Activated naive CD4-positive, alpha-beta T cell treated with Interleukin-2 at 50 U/mL for 16 hours (primary cell): ENCODE results near the gene ABI3BP.
"Not testable (repeated sequence)": the region's sequence is repeated elsewhere in the genome, so short reads cannot be mapped to it uniquely, and the experiment has no call there.

Experiments used
- DNase-seq: peaks from one replicate; pipeline ENCODE4 v3.0.0-alpha.2; 2020

The ABI3BP gene, protein sequence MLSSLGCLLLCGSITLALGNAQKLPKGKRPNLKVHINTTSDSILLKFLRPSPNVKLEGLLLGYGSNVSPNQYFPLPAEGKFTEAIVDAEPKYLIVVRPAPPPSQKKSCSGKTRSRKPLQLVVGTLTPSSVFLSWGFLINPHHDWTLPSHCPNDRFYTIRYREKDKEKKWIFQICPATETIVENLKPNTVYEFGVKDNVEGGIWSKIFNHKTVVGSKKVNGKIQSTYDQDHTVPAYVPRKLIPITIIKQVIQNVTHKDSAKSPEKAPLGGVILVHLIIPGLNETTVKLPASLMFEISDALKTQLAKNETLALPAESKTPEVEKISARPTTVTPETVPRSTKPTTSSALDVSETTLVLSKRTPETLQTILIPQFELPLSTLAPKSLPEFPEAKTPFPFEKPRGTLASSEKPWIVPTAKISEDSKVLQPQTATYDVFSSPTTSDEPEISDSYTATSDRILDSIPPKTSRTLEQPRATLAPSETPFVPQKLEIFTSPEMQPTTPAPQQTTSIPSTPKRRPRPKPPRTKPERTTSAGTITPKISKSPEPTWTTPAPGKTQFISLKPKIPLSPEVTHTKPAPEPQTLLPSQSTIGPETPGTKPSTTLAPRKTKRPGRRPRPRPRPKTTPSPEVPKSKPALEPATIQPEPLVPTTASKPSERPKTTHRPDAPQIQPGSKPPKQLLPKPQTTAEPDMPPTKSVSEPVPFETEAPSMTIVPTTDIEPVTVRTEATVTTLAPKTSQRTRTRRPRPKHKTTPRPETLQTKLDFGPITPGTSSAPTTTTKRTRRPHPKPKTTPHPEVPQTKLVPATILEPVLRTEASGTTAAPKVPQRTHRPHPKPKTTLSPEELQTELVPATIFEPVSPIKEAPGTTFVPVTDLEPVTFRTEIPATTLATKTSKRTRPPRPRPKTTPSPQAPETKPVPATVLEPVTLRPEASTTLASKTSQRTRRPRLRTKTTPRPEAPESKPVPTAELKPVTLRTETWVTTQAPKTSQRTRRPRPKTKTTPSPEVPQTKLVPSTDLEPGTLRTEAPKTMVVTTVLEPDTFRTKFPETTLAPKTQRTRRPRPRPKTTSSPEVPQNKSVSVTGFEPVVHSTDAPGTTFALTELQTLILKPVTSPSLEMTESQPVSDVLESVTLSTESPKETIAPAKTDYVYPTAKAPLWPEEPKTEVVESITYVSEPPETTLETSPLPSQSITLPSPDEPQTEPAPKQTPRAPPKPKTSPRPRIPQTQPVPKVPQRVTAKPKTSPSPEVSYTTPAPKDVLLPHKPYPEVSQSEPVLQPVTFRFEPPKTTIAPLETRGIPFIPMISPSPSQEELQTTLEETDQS (N-terminal part only)

DNA sequence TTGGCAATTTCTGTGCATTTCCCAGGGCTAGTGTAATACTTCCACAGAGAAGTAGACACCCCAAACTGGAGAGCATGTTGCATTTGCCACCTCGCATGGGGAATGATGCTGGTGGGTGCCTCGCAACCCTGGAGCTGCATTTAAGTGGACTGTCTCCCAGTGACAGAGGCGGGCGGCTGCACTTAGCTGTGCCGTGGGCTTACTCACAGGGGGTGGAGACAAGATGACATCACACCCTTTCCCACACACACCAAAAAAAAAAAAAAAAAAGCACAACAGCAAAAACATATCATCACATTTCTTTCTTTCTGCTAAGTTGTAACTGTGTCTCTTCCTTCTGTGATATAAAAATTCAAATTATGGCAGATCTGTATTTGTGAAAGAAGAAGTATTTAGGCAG lies at the start of gene ABI3BP:
ABI3BP (minus strand) TSS at position 113 of the 400 bp plus-strand sequence; CDS start at position 76, 37 bp downstream.
- no peak for DNase-seq

DNA sequence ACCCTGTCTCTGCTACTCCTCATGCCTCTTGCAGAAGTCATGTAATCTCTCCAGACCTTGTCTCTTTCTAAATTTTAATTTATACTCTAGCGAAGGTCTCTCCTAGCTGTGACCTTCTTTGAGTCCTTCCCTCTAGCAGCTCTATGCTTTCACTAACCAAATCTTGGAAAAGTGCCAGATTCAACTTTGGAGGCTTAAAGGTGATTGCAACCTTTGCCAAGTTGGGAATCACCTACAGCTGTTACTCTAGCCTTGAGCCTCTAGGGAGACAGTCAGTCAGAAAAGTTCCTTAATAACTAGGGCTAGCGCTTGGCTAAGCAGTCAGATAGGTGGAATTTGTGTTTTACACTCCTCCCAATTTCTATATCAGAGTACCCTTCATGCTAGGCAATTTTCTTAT lies 46.1 kb upstream of the ABI3BP start:
- no peak for DNase-seq

DNA sequence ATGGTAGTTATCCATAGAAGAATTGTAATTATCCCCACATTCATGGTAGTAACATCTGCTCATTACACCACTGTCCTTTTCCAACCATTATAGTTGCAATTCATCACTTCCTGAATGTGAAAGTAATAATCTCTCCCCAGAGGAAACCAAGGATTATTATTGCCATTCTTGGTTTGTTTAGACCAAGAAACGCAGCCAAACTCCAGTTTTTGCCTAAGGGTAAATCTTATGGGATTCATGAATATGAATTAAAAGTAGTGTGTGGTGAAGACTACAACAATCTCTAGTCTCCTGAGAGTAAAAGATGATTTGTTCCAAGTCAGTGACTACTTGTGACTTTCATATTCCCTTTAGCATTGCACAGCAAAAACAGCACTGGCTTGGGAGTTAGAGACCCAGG lies 45.7 kb upstream of the ABI3BP start:
- DNase-seq = no peak

DNA sequence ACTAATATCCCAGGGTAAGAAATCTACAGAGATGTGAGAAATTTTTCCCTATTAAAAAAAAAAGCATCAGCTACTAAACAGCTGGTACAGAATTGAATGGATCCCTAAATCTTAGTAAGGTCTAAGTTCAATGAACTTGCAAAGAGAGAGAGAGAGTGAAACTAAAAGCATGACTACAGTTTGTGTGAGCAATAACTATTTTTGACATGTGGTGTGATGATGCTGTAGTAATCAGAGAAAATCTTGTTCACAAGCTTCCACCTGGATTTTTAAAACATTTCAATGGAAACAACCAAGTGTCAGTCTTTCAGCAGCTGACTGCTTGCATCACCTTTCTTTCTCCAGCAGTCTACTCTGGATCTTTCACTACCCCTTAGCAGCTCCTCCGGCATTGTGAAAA lies 45.2 kb upstream of the ABI3BP start:
- DNase-seq = no peak

DNA sequence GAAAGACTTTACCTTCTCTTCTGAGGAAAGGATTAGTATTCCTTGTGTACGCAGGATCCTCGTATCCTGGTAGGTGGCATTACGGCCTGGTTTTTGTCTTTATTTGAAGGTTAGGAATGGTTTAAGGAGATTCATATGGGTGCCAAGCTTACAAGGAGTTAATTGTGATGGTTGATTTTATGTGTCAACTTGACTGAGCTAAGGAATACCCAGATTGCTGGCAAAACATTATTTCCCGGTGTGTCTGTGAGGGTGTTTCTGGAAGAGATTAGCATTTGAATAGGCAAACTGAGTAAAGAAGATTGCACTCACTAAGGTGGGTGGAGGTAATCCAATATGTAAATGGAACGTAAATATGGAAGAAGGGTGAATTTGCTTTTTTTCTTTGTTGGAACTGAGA lies 44.4 kb upstream of the ABI3BP start:
- no peak for DNase-seq

DNA sequence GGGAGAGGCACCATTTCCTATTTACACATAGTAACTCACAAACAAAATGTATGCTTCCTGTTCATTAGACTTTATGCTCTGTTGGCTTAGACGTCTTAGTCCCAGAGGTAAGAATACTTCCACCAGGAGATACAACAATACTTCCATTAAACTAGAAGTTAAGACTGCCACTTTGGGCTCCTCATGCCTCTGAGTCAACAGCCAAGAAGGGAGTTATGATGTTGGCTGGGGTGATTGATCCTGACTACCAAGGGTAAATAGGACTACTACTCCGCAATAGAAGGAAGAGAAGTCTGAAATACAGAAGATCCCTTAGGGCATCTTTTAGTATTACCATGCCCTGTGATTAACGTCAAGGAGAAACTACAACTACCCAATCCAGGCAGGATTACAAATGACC lies 43.5 kb upstream of the ABI3BP start:
- no peak for DNase-seq

DNA sequence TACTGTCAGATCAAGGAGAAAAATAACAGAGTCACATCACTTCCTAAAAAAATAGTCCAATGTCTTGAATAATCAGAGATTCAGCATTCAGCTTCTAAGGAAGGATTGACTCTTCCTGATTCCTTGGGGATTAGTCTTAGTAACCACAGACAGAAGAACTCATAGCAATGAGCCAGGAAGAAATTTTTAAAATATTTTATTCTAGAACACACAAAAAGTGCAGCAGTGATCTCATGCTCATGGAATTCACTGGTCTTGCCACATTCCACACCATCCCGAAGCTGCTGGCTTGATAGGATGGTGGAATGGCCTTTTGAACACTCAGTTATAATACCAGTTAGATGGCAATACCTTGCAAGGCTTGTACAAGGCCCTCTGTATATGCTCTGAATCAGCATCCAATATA lies 43.0 kb upstream of the ABI3BP start:
- DNase-seq = no peak

DNA sequence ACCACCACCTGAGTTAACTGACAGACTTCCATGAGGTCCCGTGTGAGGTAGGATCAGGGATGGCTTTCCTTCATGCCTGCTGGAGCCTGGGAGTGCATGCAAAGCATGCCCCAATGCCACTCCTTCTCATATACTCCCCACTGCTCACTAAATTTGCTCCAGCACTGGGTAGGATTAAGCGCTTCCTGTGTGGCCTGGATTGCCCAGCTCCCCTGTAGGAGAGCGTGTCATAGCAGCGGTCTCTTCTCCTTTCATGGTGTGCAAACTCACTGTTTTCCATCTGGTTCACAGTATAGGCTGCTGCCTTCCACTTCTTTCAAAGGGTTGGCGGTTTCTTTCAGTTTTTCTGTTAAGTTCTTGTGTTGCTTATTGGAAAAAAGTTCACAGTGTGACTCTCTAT lies 34.1 kb upstream of the ABI3BP start:
- DNase-seq = no peak

DNA sequence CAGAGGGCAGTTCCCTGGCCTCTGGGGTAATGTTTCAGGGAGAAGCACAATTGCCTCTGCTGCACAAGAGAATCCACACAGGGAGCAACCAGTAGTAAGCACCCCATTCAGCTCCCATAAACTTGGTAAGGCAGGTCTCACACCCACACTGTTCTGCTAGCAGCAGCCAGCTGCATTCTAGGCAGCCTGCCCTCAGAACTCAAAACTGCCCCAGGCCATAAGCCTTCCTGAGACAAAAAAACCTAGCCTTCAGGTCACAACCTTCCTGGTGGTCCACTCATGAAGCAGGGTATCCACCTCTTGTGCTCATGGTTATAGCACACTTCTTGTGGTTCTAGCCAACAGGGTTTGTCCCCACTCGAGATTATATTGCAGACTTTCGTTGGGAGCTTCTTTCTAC lies 33.7 kb upstream of the ABI3BP start:
- no peak for DNase-seq

DNA sequence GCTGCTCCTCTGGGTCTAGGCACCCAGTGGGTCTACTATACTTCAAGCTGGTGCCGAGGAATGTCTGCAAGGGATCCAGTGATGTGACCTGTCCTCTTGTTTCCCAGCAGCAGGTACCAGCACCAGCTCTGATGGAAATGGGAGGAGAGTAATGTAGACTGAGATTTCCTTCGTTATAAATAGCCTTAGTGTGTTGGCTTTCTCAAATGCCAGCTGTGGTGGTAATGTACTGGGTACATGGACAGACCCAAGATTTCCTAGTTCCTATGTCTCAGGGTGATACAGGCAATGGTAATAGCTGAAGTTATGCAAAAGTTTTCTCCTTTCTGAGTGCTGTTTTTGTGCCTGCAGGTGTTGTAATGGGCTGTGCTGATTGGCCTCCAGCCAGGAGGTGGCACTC lies 33.0 kb upstream of the ABI3BP start:
- no peak for DNase-seq

DNA sequence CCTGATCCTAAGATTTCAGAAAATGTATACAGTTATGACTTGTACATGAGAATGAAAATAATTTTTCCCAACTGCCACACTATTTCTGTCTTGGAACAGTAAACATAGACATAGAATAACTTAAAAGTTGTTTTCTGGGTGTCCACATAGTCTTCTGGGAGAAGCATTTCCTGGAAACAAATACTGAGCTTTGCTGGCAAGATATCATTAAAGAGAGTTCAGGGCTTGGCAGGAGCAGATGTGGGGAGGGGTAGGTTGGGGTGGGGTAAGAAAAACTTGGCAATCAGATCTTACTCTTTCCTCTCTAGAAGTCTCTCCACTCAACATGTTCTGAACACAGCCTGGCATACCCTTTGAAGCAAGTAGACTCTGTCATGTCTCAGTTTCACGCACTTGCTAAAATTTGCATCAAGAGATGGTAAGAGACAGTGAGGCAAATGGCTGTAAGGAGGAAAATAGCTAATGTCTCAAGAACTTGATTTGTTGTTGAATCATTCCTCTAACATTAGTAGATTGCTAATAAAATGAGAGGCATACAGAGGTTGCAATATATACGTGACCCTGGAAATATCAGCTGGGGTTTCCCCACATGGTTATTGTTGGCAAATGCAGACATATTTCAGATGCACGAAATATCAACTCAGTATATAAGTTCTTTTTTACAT lies 27.3 kb upstream of the ABI3BP start:
- DNase-seq = no peak

DNA sequence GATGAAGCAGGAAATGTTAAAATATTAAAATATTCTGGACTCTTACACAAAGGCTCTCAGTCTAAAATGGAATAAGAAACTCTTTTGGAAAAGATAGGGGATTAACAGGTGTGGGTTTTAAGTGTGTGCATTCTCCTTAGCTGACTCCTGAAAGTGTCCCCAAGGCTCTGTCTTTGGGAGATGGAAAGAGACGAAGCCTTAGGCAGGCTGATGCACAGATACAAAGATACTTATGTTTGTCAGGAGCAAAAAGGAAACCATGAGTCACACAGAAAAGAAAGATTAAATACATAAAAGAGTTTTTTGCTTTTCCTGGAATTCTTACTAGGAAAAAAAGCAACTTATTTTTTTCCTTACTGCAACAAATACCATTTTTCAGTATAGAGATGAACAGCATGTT lies 23.8 kb upstream of the ABI3BP start:
- DNase-seq = no peak

DNA sequence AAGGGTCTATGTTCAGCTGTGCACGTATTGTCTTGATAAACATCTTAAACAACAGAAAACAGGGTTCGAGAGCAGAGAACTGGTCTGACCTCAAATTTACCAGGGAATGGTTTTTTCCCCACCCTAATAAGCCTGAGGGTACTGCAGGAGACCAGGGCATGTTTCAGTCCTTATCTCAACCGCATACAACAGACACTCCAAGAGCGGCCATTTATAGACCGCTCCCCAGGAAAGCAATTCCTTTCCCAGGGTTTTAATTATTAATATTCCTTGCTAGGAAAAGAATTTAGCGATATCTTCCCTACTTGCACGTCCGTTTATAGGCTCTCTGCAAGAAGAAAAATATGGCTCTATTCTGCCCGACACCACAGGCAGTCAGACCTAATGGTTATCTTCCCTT lies 19.1 kb upstream of the ABI3BP start:
- not testable (repeated sequence) for DNase-seq

DNA sequence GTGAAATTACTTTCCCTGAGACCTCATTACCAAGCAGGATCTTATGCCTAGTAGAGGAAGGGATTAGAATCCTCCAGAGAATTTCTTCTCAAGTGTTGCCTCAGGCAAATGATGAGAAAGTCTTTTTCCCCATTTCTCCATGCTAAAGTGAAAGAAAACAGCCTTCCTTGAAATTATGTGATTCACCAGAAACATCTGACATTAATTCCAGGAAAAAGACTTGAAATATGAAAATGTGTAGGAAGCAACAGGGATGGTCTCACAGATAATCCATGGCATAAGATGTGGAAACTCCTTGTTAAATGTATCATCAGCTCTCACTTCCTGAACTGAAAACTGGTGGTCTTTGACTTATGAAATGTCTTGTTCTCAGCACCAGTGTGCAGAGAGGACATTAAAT lies 17.9 kb upstream of the ABI3BP start:
- no peak for DNase-seq

DNA sequence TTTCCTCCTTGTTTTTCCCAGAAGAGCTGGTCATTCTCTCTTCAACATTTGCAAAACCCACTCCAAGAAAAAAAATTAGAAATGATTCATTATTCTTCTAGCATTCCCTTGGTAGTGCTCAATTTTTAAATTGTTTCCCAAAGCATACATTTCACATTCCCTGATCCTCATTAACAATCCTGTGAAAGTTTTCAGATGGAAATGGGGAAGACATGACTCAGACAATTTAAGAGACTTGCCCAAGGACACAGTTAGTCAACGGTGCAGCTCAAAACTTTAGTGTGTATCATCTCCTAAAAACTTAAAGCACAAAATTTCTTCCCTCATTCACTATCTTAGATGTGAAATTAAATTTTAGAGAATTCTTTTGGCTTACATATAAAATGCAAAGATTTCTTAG lies 17.1 kb upstream of the ABI3BP start:
- DNase-seq = no peak

DNA sequence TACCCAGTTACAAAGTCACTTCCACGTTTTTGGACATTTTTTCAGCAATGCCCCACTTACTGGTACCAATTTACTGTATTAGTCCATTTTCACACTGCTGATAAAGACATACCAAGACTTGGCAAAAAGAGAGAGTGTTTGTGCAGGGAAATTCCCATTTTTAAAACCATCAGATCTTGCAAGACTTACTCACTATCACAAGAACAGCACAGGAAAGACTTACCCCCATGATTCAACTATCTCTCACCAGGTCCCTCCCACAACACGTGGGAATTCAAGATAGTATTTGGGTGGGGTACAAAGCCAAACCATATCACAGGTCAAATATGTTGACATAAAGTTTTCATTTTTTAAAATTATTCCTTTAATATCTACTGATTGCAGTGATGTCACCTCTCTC lies 16.2 kb upstream of the ABI3BP start:
- DNase-seq = no peak

DNA sequence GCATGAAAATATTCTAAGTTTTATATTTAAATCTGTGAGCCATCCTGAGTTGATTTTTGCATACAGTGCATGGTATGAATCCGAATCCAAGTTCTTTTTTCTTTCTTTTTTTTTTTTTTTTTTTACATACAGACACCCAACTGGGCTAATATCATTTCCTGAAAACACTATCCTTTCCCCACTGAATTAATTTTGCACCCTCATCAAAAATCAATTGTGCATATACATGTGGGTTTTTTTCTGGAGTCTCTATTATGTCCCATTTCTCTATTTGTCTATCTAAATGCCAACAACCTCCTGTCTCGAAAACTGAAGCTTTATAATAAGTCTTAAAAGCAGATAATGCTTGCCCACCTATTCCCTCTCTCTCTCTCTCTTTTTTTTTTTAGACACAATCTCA lies 5.9 kb upstream of the ABI3BP start:
- no peak for DNase-seq

DNA sequence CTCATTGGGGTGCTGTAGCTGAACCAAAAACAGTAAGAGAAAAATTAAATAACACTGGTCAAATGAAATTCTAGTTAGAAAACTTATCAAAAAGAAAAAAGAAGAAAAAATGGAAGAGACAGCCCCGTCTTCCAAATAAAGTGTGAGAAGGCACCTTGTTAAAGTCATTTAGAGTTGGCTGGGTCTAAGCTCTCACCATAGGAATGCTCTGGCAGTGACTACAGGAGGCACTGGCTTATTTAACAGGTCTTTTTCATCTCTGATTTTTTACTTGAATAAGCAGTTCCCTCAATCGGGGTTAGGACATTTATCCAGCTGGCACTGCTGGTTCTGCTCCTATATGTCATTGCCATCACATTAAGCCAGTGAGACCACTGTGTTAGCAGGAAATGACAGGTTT lies 1.6 kb upstream of the ABI3BP start:
- DNase-seq = no peak

DNA sequence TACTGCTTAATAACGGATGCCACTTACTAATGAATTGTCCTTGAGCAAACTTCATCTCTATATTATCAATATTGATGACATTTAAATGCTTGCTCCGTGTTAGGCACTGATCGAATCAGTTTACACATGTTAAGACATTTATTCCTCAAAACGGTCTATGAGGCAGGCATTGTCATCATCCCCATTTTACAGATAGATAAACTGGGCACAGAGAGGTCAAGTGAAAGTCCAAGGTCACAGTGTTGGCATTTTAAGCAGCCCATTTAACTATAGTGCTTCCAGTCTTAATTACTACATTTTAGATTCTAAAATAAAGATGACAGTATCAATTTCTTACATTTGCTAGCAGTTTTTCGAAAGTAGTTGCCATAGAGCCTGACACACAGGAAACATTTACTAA lies 966 bp upstream of the ABI3BP start:
- no peak for DNase-seq

DNA sequence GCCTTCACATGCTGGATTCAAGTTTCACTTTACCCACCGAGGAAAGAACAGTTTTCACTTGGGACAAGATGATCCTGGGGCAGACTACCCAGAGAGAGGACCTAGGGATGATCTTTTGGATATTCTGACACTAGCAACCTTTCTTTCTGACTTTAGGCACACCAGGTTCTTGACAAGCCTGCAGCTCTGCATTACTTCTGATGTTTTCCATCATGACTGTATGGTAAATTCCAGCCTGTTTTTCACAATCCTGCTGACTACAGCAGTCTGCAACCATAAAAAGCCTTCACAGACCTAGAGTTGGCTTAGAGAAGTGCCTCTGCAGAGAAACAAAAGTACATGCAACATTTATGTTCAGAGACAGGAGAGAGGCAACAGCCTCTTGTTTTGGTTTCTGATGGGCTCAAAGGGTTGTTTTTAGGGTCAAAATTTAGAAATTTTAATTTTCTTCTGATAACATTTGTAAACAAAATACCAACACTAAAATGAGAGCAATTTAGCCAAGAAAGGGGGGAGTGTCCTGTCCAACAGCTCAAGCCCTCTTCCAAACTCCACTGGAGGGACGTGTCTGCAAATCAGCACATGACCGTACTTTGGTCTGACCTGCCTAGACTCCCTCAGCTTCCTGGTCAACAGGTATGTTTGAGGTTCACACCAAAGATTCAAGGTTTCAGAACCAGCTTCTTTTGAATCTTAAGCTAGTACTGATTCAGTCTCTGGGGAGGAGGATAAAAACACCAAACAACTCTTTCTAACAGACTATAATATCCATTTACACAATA lies 799 bp downstream of the ABI3BP start:
- no peak for DNase-seq

DNA sequence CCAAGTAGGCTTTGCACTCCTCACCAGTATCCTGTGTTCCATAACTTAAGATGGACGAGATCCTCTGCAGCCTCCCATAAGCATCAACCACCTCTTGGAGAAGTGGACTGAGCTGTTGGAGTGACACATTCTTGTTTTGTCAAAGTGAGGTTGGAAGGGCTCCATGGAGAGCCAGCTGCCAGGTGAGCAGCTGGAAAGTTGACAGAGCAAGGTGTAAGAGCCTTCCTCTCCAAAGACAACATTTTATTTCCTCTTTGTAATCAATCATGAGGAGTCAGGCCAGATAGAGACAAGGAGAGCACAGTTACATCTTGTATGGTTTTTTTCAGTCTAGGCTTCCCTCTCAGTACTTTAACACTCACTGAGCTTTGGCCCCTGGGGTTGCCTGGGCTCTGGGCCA lies 5.1 kb downstream of the ABI3BP start:
- no peak for DNase-seq

DNA sequence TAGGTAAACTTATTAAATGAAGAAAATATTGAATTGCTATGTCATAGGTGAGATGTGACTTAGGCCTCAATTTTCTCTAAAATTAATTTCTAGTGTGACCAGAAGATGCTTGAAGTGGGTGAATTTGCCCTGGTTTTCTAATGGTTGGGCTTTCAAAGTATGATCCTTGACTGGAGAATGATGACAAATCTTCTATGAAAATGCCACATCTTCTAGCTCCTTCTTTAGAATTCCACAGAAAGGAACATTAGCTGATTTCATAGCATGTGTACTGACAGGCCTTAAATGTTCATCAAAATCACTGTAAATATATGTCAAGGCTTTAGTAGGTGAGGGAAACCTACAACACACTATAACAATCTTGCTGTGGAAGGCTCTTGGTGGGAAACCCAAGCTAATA lies 8.9 kb downstream of the ABI3BP start:
- no peak for DNase-seq
